HG02943 (cell line): ENCODE data around the gene TBCD.

Source experiments
- ATAC-seq: cut with Tn5 transposase; IDR thresholded peaks from one replicate; pipeline ENCODE4 v1.9.1; 2021; ENCODE audit warnings: mild to moderate bottlenecking, low read depth, moderate library complexity; ENCODE audit not compliant: unreplicated experiment

Gene TBCD

DNA sequence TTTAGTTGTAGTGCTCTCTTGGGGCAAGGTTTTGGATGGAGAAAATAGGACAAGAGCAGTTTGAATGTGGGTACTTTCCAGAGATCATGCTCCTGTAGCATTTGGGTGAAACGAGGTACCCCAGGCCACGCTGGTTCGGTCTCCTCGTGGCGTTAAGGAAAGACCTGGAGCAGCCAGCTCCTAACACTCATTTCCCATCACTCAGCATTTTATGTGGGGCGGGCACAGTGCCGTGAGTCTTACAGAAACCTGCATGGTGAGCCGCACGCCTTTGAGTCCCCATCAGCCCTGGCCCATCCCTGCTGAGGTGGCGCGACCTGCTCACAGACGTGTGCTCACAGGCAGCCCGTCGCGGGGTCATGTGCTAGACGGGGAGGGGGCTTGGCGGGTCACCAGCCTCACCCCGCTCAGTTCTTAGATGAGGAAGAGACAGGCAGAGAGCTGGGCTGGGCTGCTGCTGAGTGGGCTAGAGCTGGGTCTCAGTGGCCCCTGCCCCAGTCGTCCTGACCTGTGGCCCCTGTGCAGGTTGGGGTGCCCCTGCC, 37.3 kb downstream of the TBCD start:
- no peak for ATAC-seq

DNA sequence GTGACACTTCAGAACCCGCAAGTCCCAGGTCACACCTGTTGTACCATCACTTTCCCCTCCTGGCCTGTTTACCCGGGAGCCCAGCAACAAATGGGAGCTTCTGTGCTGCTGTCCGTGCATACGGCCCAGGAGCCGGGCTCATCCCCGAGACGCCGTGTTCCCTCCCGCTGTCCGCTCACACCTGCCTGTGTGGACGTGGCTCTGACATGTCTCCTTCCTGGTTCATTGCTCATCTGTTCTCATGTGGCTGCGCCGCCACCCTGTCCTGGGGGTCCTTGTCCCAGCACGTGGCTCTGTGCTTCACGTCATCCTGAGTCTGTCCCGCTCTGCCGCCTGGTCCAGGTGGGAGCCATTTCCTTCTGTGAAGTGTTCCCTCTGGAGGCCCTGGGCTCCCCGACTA, 37.9 kb downstream of the TBCD start:
- no peak for ATAC-seq

DNA sequence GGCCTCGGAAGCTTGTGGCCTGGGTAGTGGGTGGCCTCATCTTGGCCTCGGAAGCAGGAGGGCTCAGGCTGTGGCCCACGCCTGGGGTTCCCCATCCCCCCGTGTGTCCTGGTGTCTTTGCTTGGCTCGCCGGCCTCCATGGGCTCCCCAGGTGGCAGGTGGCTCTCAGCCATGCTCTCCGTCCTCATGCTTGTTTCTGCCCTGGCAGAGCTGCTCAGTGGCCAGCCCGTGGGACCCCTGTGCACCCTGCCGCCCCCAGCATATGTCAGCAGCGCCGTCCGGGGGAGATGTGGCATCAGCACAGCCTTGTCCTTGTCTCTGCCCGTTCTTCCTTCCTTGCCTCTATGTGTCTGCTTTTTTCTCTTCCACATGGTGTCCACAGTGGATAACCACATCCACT, 38.5 kb downstream of the TBCD start:
- no peak for ATAC-seq

DNA sequence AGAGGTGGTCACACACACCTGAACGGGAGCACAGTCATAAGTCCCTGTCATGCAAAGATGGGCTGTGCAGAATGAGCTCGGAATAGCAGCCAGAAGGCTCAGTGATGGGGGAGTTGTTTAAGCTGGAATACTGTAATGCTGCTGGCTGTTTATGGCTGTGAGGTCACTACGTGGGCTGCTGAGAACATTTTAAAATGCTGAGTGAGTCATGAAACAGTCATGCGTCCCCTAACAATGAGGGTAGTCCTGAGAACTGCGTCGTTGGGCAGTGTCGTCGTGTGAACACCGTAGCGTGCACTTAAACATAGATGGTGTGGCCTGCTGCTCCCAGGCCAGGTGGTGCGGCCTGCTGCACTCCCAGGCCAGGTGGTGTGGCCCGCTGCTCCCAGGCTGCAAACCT, 39.7 kb downstream of the TBCD start:
- ATAC-seq, result no peak

DNA sequence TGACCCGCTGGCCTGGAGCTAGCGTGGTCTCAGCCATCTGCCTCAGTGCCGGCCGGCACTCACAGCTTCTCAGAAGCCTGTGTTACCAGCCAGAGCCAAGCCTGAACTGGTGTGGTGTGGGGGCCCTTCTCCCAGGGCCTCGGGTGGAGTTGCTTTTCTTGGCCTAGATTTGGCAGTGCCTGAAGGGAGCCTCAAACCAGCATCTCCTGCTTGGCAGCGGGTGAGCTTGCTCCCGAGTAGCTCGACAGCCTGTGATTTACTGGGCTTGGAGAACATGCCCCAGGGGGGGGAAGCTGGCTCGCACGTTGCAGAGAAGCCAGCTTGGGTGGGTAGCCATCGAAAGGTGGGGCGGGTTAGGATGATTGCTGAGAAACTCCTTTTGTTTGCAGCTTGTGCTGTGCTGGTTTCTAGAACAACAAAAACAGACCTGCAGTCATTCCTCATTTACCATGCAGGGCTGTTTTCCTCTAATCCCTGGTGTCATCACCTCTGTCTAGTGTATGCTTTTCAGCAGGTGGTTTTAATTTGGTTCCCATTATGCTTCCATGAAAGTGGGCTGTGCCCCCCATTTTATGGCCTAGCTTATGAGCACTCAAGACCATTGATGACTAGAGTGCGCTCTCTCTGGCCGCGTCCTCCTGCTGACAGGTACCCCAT, 42.2 kb downstream of the TBCD start:
- ATAC-seq, result no peak

DNA sequence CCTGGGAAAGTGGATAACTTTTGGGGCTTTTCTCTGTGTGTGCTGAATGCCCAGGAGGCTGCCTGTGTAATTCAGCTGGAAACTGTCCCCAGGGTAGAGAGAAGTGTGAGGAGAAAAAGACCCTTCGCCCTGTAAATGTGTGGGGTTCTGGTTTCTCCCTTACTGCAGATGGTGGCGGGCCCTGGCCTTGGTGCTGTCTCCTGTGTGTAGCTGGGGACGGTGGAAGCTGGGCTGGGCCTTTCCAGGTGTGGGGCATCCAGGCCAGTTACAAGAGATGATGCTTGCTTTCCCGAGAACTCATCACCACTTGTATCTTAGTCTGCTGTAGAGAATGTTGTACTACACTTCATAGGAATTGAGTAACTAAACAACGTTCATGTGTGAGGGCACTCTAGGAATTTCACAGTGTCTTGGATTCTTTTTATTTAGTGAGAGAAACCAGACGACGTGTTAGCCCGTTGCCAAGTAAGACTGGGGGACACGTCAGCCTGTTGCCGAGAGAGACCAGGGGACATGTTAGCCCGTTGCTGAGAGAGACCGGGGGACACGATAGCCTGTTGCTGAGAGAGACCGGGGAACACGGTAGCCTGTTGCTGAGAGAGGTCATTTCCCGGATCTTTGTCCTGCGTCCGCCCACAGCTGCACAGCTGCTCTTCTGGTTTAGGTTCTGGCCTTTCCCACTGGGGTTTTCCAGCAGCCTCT, 43.1 kb downstream of the TBCD start:
- ATAC-seq, result no peak

DNA sequence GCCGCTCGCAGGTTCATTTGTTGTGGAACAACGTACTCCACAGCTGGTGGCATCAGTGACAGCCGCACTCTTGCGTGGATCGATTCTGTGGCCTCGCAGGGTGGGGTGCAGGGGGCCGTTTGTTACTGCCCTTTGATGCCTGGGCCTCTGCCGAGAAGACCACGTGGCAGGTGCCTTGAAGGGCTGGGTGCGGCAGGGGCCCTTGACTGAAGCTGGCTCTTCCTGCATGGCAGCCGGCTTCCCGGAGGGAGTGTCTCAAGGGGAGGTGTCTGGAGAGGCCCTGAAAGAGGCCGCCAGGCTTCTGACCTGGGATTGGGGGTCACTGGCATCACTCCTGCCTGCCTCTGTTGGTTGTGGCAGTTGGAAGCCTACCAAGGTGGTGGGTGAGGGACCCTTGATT, 43.8 kb downstream of the TBCD start:
- ATAC-seq, result no peak

DNA sequence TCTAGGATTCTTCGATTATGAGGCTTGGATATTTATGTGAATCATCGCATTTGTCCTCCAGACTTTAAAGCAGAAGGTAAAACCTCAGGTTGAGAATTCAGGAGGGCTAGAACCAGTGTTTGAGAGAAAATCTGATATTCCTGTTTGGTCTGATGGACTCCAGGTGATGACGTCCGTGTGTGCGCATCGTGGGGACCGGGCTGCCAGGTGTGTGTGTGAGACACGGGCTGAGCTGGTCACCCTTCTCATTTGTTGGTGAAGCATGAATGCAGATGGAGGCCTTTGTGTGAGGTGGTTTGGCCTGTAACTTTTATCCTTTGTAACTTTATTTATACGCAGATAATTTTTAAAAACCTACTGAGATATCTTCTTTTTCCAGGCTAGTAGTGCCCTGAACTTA, 45.2 kb downstream of the TBCD start:
- ATAC-seq, result no peak

DNA sequence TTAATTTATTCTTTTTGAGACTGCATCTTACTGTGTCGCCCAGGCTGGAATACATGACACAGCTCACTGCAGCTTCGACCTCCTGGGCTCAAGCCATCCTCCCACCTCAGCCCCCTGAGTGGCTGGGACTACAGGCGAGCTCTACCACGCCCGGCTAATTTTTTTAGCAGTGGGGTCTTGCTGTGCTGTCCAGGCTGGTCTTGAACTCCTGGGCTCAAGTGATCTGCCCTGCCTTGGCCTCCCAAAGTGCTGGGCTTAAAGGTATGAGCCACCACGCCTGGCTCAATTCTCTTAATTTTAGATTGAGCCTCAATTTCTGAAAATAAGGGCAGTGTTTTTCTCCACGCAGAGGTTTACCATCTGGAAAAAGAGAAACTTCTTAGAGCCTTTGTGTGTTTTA, 46.9 kb downstream of the TBCD start:
- no peak for ATAC-seq

DNA sequence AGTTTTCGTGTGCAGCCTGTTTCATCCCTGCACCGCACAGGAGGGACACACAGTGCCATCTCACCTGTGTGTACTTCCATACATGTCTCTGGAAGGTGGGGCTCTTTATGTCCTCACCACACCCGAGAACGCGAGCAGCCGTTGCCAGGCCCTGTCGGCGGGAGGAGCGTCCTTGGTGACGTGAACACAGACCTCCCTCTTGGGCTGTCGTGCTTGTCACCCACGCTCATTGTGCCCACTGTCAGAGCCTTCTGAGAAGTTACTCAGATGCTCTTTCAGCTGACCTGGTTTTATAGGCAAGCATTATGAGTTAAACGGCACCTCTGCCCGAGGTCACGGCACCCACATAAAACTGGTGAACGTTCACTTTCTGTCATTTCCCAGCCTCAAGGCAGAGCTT, 47.7 kb downstream of the TBCD start:
- no peak for ATAC-seq

DNA sequence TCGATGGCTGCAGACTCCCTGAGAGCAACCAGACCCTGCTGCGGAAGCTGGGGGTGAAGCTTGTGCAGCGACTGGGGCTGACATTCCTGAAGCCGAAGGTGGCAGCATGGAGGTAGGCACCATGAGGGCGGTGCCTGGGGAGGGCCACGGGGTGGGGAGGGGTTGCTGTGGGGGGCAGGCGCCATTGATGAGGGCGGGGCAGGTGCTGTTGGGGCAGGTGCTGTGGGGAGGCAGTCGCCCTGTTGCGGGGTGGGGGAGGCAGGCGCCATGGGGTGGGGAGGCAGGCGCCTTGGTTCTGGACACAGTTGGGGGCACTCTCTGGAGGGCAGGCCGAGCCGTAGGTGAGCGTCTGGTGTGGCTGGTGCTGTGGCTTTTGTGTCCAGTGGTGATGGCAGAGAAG, 49.0 kb downstream of the TBCD start:
- no peak for ATAC-seq

DNA sequence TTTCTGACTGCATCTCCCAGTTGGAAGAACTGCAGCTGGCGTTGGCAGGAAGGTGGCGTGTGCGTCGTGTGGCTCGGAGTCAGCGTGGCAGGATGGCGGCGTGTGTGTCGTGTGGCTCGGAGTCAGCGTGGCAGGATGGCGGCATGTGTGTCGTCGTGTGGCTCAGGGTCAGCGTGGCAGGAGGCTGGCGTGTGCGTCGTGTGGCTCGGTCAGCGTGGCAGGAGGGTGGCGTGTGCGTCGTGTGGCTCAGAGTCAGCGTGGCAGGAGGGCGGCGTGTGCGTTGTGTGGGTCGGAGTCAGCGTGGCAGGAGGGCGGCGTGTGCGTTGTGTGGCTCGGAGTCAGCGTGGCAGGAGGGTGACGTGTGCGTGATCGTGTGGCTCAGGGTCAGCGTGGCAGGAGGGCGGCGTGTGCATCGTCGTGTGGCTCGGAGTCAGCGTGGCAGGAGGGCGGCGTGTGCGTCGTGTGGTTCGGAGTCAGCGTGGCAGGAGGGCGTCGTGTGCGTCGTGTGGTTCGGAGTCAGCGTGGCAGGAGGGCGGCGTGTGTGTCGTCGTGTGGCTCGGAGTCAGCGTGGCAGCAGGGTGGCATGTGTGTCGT, 49.6 kb downstream of the TBCD start:
- ATAC-seq, result no peak

DNA sequence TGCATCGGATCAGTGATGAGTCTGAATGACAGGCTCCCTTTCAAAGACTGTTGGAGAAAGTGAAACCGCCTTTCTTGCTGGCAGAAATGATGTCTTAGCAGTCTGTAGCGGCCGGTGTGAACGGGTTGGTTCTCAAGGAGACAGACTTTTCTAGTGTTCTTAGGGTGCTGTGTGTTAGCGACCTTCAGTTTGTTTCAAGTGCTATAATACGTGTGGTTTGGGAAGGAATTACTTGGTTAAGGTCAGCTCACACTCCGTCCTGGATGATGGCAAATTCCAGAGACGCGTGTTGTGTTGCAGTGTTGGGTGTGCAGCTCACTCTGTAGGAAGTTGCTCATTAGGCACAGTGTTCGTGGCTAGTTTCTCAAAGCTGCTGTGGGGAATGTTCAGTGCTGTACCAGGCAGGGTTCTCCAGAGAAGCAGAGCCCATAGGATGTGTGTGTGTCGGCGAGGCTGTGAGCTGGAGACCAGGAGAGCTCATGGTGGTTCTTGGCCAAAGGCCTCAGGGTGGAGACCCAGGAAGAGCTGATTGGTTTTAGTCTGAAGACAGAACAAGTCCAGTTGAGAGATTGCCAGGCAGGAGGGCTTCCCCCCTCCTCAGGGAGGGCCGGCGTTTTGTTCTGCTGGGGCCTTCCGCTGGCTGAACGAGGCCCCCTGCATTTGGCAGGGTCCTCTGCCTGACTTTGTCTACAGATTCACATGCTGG, 50.4 kb downstream of the TBCD start:
- no peak for ATAC-seq

DNA sequence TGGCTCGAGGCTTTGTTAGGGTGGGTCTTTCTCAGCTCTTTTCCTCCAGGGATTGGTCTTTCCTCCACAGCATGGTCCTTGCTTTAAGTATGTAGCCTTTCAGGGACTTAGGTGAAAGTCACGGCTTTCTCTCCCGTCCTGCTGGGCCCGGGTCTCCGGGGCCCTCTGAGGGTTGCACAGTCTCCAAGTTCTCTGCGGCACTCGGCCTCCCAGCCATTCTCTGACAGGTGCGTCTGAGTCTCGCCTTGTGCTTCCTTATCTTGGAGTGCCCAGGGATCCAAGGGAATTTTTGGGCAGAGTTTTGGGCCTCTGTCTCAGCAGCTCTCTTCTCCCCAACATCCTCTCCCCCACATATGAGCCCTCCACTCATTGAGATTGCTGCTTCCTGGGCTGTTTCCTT, 51.3 kb downstream of the TBCD start:
- ATAC-seq, result no peak

DNA sequence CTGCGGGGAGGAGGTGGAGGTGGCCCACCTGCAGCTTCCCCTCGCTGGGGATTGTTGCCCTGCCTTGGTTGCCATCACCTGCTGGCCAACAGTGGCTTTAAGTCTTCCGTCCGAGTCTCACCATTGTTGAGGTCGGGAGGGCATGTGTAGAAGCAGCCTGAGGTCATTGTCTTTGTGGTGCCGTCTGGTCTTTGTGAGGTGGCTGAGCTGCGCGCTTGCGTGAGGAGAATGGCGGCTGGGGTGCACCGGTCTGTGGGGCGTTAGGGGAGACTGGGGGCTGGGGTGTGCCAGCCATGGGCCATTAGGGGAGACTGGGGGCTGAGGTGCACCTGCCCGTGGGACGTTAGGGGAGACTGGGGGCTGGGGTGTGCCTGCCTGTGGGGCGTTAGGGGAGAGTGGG, 51.7 kb downstream of the TBCD start:
- ATAC-seq, result no peak

DNA sequence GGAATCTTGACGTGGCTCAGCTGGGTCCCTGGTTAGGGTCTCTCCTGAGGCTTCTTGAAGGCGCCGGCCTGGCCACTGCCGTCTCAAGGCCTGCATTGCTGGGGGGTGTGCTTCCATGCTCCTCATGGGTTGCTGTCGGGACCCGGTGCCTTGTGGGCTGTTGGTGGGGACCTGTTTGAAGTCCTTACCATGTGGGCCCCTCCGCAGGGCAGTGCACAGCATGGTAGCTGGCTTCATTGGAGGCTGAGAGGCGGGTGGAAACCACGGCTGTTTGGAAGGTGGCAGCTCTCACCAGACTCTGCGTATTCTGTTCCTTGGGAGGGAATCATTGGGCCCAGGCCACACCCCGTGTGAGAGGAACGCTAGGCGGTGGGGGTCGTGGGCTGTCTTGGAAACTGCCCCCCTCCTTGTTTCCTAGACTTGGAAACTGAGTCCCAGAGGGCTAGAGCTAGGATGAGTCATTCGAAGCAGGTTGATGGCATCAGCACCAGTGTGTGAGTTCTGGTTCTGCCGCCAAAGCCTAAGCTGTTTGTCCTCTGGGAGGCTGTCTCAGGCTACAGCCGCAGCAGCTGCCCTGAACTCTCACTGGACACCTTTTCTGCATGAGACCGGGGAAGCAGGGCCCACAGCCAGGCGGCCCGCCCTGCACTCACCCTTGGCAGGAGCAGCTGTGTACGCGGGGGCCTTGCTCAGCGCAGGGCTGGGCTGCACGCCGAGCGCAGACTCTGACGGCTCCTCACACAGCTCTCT, 52.8 kb downstream of the TBCD start:
- ATAC-seq, result no peak

DNA sequence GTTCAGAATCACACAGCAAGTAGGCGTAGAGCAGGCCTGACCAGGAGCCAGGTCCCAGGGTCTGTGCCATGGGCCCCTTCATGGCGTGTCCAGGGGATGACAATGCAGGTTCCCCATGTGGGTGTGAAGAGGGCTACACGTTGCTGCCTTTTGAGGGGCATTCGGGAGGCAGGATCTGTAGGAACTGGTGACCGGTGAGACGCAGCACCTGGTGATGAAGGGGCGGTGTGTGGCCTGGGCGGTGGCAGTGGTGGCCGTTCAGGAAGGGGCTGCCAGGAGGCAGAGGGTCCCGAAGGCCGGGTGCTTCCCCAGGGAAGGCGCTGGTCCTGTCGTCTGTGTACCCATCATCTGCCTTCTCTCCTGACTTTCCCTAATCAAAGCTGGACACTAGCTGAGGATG, 53.4 kb downstream of the TBCD start:
- no peak for ATAC-seq

DNA sequence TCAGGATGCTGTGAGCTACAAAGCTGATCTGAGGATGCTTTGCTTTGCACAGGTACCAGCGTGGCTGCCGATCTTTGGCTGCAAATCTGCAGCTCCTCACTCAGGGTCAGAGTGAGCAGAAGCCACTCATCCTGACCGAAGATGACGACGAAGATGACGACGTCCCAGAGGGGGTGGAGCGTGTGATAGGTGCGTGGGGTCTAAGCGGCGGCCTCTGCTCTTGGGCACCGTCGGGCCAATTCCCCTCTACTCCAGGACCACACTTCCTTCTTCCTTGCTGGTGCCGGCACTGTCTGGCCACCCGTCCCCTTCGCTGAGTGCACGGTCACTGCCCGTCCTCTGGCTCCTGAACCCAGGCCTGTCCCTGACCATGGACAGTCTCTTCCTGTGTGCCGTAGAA, 54.0 kb downstream of the TBCD start:
- ATAC-seq, result no peak

DNA sequence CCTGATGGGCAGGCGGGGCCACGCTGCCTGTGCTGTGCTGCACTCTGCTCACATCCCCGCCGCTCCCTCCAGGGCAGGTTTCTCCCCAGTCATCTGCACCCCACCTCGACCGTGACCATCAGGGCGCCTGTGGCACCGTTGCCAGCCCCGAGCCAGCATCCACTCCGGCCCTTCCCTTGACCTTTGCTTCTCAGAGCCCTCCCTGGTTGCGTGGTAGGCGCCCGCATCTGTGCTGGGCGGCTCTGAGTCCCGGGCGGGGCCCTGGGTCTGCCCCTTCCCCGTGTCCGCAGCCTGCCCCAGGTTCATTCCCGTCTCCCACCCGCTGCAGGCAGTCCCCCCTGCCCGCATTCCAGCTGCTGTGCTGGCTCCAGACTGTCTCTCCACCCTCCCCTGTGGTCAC, 54.8 kb downstream of the TBCD start:
- no peak for ATAC-seq

DNA sequence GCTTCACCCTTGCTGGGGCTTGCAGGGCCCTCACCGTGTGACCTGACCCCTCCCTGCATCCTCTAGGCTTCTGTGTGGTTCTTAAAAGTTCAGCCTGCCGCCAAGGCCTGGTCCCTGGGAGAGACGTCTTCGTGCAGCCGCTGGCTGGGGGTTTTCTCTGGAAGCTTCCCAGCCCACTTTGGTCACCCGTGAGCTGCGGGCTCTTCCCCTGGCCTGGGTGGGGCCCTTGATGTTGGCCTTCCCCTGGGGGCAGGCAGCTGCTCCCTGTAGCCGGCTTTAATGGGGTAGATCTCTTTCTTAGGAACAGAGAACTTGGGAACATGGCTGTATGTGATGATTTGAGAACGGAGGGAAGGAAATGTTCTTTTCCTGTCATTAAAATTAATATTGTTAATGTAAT, 55.2 kb downstream of the TBCD start:
- no peak for ATAC-seq

DNA sequence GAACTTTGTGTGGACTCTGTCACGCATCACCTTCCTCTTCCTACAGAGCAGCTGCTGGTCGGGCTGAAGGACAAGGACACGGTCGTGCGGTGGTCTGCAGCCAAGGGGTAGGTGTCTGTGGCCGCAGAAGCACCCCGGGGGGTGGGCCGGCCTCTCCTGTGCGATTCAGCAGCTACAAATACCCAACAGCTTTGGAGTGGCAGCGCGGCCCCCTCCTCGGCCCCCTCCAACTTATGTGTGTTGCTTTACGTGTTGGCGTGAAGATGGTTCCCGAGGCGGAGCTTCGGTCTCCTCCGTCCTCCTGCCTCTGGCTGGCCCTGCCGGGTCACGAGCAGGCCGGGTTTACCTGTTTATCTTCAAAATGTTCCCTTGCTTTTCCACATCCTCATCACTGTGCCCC, 55.7 kb downstream of the TBCD start:
- no peak for ATAC-seq
